ENCODE data around the gene HMCN2.

Gene HMCN2

DNA sequence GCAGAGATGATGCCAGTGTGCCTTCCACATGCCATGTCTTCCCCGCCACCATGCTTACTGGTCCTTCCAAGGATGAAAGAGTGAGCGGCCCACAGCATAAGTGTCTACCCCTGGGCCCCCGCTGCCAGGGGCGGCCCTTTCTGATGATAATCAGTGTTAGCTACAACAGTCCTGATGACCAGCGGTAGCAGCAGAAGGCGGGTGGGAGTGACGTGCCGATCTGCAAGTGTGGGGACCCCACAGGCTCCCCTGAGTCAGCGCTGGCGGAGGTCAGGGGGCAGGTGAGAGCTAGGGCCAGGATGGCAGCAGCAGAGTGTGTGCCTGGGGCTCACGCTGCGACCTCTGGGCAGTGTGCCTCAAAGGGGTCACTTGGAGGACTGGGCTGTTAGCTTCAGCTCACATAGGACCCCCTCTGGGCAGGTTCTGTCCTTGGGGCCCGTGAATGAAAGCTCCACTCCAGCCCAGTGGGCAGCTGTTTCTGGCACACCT, 80.4 kb downstream of the HMCN2 start:
- no peak for DNase-seq (ENCODE audit: low read depth in 2 of 2)

DNA sequence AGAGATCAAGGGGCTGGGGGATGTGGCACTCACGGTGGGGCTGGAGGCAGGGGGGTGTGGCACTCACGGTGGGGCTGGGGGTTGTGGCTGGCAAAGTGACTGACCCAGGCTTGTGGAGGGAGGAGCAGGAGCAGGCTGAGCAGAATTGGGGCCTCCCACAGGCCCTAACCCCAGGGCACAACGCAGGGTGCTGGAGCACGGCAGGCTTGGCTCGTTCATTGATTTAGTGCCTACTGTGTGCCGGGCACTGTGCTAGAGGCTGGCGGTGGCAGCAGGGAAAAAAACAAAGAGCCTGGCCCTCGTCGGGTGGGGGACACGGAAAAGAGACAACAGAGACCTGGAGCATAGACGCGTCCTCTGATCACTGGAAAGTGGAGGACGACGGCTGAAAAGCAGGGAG, 80.9 kb downstream of the HMCN2 start:
- no peak for DNase-seq (ENCODE audit: low read depth in 2 of 2)

DNA sequence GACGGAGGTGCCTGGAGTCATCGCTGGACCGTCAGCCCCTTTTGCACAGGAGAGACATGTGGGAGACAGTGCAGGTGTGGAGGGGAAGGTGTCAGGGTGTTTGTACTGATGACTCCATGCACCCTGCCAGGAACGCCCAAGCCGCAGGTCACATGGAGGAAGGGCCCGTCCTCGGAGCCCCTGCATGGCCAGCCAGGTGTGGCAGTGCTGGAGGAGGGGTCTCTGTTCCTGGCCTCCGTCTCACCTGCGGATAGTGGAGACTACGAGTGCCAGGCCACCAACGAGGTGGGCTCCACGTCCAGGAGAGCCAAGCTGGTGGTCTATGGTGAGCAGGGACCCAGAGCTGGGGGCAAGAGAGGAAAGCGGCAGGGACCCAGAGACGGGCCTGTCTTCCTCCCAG, 81.5 kb downstream of the HMCN2 start:
- DNase-seq (ENCODE audit: low read depth in 2 of 2): no peak

DNA sequence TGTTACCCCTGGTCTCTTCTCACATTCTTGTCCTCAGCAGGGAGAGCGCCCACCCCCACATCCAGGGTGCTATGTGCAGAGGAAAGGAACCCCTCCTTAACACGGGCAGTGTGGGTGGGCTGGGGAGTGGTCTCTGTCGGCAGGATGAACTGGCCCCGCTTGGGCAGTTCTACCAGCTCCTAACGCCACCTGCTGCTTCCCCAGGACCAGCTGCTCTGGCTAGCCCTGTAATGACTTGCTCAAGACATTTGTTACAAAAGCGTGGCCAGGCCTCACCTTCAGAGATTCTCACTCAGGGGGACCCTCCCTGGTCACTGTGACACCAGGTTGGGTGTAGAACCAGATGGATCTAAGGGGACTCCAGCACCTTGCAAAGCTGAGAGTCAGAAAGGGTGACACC, 82.4 kb downstream of the HMCN2 start:
- no peak for DNase-seq (ENCODE audit: low read depth in 2 of 2)

DNA sequence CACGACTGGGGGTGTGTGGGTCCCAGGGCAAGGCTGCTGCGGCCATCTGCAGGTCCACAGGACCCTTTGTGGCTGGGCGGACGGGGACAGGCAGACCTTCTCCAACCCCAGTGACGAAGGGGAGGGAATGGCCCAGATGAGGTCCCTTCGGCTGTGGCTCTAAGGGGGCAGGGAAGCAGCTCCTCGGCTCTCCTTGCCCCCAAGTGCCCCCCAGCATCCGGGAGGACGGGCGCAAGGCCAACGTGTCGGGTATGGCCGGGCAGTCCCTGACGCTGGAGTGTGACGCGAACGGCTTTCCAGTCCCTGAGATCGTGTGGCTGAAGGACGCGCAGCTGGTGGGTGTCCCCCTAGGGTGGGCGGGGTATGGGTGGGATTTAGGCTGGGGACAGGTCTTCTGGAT, 82.8 kb downstream of the HMCN2 start:
- no peak for DNase-seq (ENCODE audit: low read depth in 2 of 2)

DNA sequence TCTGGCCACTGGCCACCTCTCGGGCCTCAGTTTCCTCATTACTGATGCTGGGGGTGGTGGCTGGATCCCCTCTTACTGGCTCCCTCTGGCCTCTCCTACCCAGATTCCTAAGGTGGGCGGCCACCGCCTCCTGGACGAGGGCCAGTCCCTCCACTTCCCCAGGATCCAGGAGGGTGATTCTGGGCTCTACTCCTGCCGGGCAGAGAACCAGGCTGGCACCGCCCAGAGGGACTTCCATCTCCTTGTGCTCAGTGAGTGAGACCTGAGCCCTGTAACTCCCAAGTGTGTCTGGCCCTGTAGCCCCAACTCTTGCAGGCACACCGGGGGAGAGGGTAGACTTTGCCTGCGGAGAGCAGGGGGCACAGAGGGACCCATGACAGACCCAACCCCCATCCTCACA, 83.3 kb downstream of the HMCN2 start:
- no peak for DNase-seq (ENCODE audit: low read depth in 2 of 2)

DNA sequence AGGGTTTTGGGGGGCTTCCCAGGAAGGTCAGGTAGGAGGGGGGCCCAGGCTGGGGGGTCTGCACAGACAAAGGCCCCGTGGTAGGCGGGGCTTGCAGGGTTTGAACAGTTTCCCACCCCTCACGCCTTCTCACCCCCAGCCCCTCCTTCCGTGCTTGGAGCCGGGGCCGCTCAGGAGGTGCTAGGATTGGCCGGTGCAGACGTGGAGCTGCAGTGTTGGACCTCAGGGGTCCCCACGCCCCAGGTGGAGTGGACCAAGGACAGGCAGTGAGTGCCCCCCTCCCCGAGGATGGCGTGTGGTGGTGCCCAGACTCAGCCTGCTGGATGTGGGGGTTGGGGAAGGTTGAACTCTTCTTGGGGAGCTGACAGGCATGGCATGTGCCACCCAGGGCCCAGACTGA, 83.8 kb downstream of the HMCN2 start:
- DNase-seq (ENCODE audit: low read depth in 2 of 2): no peak

DNA sequence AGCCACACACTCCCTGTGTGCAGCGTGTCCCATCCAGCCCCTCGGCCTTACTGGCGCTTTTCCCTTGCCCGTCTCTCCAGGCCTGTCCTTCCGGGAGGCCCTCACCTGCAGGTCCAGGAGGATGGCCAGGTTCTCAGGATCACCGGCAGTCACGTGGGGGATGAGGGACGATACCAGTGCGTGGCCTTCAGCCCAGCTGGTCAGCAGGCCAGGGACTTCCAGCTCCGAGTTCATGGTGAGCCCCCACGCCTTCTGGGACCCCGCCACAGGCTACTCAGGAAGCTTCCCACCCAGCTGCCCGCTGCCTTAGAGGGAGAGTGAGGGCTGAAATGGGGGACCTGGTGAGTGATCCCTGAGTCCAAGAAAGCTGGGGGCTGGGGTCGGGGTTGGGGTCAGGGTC, 85.8 kb downstream of the HMCN2 start:
- no peak for DNase-seq (ENCODE audit: low read depth in 2 of 2)

DNA sequence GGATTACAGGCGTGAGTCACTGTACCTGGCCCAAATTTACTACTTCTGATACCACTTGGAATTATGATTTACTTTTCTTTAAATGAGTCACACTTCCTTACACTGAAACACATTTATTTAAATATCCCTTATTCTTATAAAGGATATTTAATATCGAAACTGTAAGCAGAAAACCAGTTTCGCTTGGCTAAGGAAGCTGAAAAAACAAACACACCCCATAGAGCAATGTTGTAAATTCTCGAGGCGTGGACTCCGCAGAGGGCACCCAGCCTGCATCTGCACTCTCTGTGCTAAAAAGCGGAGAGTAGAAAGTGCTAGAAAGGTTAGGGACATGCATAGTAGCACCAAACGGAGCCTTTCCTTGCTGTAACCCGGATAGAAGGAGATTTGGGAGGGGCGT, 86.5 kb downstream of the HMCN2 start:
- DNase-seq (ENCODE audit: low read depth in 2 of 2): no peak

DNA sequence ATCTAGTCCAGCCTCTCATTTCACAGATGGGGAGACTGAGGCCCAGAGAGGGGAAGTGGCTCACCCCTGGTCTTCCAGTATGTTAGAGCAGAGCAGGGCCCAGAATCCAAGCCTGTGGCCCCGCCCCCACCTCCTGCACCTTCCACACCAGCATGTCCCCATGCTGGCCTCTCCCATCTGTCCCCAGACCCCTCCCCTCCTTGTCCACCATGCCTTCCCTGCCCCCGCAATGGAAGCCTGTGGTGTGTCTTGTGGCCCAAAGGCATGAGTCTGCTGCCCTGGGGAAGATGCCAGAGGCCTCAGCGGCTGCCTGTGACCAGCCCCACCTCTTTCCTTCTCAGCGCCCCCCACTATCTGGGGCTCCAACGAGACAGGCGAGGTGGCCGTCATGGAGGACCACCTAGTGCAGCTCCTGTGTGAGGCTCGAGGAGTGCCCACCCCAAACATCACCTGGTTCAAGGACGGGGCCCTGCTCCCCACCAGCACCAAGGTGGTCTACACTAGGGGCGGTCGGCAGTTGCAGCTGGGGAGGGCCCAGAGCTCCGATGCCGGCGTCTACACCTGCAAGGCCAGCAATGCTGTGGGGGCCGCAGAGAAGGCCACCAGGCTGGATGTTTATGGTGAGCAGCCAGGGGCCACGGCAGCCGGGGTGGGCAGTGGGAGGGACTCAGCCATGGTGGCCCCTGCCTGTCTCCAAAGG, 87.2 kb downstream of the HMCN2 start:
- DNase-seq (ENCODE audit: low read depth in 2 of 2): no peak

DNA sequence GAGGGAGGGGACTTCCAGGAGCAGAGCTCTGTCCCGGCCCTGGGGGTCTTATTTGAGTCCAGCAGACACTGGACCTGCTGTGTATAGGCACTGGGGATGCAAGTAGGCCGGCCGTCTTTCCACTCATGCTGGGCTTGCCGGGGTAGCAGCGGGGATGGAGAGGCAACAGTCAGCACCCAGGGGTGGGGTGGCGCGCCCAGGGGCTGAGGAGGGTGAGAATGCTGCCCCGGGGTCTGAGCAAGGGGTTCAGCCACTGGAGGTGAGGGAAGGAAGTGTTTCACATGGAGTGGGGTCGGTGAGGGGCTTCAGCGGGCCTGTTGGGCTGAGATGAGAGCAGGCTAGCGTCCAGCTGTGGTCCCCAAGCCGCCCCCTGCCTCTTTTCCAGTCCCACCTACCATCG, 88.8 kb downstream of the HMCN2 start:
- DNase-seq (ENCODE audit: low read depth in 2 of 2): no peak

DNA sequence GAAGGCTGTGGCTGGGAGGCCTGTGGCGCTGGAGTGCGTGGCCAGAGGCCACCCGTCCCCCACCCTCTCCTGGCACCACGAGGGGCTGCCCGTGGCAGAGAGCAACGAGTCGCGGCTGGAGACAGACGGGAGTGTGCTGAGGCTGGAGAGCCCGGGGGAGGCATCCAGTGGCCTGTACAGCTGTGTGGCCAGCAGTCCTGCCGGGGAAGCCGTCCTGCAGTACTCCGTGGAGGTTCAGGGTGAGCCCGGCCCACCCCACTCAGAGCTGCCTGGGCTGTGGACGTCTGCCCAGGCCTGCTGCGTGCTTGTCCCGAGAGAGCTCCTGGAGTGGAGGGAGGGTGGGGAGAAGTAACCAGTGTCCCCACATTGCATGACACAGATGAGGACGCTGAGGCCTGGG, 89.2 kb downstream of the HMCN2 start:
- DNase-seq (ENCODE audit: low read depth in 2 of 2): no peak

DNA sequence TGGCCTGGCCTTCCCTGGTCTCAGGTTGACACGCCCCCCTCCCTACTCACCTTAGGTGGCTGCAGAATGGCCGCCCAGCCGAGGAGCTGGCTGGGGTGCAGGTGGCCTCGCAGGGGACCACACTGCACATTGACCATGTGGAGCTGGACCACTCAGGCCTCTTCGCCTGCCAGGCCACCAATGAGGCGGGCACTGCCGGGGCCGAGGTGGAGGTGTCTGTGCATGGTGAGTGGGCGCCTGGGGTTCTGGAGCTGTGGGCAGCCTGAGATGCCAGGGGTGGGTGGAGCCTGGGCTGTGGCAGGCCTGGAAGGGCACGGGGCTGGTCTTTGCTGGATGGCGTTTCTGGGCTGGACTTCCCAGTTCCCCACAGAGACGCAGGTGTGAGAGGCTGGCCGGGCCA, 90.5 kb downstream of the HMCN2 start:
- no peak for DNase-seq (ENCODE audit: low read depth in 2 of 2)

DNA sequence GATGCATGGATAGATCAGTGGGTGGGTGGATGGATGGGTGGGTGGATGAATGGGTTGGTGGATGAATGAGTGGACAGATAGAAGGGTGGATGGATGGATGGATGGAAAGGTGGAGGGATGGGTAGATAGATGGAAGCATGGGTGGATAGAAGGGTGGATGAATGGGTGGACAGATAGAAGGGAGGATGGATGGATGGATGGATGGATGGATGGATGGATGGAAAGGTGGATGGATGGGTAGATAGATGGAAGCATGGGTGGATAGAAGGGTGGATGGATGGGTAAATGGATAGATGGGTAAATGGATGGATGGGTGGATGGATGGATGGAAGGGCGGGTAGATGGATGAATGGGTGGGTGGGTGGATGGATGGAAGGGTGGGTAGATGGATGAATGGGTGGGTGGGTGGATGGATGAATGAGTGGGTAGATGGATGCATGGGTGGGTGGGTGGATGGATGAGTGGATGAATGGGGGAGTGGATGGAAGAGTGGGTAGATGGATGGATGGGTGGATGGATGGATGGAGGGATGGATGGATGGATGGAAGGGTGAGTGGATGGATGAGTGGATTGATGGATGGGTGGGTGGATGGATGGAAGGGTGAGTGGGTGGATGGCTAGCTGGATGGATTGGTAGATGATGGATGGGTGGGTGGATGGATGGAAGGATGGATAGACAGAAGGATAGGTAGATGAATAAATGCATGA, 91.5 kb downstream of the HMCN2 start:
- DNase-seq (ENCODE audit: low read depth in 2 of 2): no peak

DNA sequence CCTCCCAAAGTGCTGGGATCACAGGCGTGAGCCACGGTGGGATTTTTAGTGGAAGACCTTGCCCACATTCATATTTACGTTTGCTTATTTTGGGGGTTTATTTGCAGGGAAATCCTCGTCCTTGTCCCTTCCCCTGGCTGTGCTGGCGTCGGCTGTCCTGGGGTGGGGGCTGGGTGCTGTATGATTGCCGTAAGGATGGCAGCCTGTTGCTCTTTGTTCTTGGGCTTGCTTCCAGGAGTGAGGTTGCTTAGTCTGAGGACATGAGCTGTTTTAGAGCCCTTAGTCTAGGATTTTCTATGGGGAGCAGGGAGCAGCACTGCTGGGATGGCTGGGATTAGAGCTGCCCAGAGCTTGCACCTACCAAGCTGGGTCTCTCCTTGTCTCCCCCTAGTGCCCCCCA, 93.4 kb downstream of the HMCN2 start:
- no peak for DNase-seq (ENCODE audit: low read depth in 2 of 2)

DNA sequence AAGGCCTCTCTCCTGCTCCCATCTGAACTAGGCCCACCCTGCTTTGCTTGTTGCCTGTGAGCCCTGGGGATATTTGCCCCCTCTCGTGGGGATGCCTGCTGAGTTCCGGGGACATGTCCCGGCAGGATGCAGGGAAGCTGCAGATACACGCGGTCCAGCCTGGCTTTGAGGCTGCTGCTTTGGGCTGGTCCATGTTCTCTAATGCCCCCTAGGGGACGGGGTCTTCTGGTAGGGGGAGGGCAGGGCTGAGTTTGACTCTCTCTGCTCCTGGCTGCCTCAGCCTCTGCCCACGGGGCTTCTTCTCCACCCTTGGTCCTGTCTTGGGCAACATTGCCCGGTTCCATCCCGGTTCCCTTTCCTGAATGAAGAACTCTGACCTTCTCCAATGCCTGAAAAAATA, 94.3 kb downstream of the HMCN2 start:
- no peak for DNase-seq (ENCODE audit: low read depth in 2 of 2)

DNA sequence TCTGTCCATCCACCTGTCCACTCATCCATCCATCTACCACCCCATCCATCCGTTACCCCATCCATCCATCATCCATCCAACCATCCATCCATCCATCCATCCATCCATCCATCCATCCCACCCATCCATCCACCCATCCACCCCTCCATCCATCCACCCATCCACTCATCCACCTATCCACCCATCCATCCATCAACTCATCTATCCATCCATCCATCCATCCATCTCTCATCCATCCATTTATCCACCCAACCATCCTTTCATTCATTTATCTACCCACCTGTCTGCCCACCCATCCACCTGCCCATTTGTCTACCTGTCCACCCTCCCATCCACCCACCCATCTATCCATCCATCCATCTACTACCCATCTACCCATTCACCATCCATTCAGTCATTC, 95.1 kb downstream of the HMCN2 start:
- DNase-seq (ENCODE audit: low read depth in 2 of 2): no peak

DNA sequence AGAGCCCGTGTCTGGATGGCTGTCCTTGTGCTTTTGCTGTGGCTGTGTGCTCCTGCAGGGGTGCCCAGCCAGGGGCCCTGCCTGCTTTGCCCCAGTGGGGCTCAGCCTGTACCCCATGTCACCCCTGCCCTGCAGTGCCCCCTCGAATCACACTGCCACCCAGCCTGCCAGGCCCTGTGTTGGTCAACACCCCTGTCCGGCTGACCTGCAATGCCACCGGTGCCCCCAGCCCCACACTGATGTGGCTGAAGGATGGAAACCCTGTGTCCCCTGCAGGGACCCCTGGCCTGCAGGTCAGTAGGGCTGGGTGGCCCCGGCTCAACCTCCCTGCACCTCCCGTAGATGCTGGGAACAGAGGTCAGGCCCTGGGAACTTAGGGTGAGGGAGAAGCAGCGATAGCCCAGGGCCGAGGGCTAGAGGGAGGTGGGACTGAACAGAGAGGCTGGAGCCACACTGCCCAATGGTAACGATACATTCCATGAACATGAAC, 96.4 kb downstream of the HMCN2 start:
- no peak for DNase-seq (ENCODE audit: low read depth in 2 of 2)

DNA sequence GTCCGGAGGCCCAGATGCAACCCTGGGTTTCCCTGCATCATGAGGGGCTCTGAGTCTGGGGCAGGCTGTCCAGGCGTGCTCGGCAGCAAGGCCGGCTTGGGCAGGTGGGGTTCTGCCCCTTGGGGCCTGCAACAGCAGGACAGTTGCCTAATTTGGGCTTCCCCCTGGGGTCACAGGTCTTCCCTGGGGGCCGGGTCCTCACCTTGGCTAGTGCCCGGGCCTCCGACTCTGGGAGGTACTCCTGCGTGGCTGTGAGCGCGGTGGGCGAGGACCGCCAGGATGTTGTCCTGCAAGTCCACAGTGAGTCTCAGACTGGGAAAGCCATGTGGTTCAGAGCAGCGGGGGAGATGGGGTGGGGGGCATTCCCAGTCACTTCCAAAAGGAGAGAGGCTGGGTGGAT, 97.1 kb downstream of the HMCN2 start:
- DNase-seq (ENCODE audit: low read depth in 2 of 2): no peak

DNA sequence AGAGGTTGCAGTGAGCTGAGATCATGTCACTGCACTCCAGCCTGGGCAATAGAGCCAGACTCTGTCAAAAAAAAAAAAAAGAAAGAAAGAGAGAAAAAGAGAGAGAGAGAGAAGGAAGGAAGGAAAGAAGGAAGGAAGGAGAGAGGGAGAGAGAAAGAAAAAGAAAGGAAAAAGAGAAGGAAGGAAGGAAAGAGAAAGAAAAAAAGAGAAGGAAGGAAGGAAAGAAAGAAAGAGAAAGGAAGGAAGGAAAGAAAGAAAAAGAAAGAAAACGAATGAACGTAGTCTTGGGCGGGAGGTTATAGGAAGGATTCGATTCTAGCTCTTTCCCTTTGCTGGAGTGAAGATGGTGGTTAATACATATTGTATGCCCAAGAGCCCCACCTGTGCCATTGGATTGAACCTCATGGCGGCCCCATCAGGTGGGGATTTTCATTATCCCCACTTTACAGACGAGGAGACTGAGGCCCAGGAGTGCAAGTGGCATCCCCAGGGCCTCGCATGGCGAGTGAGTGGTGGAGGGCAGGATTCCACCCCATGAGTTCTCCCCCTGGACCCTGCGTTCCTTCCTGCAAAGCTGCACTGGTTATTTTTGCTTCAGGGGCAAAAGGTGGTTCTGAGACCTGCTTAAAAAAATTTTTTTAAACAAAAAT, 98.3 kb downstream of the HMCN2 start:
- DNase-seq (ENCODE audit: low read depth in 2 of 2): no peak

DNA sequence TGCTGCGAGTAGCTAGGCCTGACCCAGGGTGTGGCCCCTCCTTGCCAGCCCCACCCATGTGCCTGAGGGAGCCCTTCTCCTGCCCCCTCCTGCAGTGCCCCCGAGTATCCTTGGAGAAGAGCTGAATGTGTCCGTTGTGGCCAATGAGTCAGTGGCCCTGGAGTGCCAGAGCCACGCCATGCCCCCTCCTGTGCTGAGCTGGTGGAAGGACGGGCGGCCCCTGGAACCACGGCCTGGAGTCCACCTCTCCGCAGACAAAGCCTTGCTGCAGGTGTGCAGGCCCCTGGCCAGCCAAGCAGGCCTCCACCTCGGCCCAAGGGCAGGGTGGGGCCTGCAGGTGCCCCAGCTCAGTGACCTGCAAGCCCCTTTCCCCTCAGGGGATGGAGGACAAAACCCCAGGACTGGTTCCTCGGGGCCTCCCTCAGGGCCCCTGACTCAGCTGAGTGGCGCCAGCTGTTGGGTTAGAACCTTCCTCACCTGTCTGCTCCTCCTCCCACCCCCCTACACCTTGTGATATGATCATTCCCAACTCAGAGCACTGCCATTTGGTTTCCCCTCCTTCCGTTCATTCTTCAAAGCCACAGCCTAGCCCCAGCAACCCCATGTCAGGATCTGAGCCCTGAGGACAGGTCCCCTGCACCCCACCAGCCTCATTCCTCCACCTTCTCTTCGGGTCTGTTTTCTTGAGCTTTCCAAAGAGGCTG, 99.2 kb downstream of the HMCN2 start:
- no peak for DNase-seq (ENCODE audit: low read depth in 2 of 2)

DNA sequence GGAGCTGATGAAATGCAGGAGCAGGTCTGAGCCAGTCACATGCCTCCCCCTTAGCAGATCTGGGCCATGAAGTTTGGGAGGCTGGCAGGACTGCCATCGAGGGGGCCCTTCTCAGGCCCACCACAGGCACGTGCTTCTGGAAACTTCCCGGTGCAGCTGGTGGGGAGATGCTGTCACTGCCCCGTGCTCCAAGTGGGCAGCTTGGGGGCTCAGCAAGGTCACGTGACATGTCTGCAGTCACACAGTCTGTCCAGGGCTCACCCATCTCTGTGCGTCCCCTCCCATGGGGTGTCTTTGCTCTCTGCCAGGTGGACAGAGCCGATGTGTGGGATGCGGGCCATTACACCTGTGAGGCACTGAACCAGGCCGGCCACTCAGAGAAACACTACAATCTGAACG, 99.8 kb downstream of the HMCN2 start:
- no peak for DNase-seq (ENCODE audit: low read depth in 2 of 2)

Measured in stimulated activated CD4-positive, alpha-beta T cell treated with anti-CD3 and anti-CD28 coated beads, Interleukin-12 subunit alpha, Interleukin-12 subunit beta, amount 100 ng/mL, for 24 hours (primary cell).